Ishikawa (cell line): ENCODE results near the gene CA10.

ENCODE experiments used
- NFIC ChIP-seq: IDR thresholded peaks from 2 replicates; pipeline ENCODE4 v1.6.1; 2012
- TAF1 ChIP-seq: IDR thresholded peaks from 2 replicates; pipeline ENCODE4 v1.6.1; 2012; ENCODE audit warnings: low read depth, mild to moderate bottlenecking
- TCF12 ChIP-seq: IDR thresholded peaks from 2 replicates; pipeline ENCODE4 v1.6.1; 2012; ENCODE audit warnings: low read depth
- TEAD4 ChIP-seq: IDR thresholded peaks from 2 replicates; pipeline ENCODE4 v1.6.1; 2012
- ZBTB7A ChIP-seq: IDR thresholded peaks from 2 replicates; pipeline ENCODE4 v1.6.1; 2012; ENCODE audit warnings: low read depth
- TF ChIP-seq, protein P1 (sequence below): IDR thresholded peaks from 2 replicates; pipeline ENCODE4 v1.6.1; 2012; ENCODE audit warnings: low read depth, mild to moderate bottlenecking

DNA sequence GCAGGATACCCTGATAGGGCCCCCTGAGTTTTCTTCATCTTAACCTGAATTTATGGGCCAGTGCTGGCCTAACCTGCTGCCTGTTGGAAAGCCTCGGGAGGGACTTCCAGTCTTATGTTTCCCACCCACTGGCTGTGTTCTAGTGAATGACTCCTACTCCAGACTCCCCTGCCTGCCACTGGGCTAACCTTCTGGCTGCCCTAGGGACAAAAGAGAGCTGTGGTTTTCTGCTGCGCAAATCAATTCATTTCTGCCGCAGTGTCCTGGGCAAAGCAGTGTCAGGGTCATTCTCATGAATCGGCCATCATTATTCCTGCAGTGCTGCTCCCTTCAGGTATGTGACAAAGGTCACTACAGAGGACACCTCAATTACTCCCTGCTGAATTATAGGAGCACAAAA is 512.0 kb downstream of the CA10 start:
- no peak for TF ChIP-seq TAF1
- TF ChIP-seq, protein P1, sequence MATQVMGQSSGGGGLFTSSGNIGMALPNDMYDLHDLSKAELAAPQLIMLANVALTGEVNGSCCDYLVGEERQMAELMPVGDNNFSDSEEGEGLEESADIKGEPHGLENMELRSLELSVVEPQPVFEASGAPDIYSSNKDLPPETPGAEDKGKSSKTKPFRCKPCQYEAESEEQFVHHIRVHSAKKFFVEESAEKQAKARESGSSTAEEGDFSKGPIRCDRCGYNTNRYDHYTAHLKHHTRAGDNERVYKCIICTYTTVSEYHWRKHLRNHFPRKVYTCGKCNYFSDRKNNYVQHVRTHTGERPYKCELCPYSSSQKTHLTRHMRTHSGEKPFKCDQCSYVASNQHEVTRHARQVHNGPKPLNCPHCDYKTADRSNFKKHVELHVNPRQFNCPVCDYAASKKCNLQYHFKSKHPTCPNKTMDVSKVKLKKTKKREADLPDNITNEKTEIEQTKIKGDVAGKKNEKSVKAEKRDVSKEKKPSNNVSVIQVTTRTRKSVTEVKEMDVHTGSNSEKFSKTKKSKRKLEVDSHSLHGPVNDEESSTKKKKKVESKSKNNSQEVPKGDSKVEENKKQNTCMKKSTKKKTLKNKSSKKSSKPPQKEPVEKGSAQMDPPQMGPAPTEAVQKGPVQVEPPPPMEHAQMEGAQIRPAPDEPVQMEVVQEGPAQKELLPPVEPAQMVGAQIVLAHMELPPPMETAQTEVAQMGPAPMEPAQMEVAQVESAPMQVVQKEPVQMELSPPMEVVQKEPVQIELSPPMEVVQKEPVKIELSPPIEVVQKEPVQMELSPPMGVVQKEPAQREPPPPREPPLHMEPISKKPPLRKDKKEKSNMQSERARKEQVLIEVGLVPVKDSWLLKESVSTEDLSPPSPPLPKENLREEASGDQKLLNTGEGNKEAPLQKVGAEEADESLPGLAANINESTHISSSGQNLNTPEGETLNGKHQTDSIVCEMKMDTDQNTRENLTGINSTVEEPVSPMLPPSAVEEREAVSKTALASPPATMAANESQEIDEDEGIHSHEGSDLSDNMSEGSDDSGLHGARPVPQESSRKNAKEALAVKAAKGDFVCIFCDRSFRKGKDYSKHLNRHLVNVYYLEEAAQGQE = no peak
- no peak for TF ChIP-seq ZBTB7A
- TF ChIP-seq TCF12 = no peak
- TF ChIP-seq TEAD4 = no peak
- TF ChIP-seq NFIC = no peak
